ENCODE measurements around the gene USP43. TPM values are rescaled to one million over a fixed set of nuclear protein-coding genes. Genes with fewer than 3 reads are reported as not detected.

The USP43 gene
- total RNA-seq, 2 experiments from 2014 or later = 0.08 to 0.17 TPM

- Histone ChIP-seq H3K4me3 (ENCODE audit: low read length) (no peak overlapping the region), H3K4me1 (ENCODE audit: insufficient read depth, low read length) (no peaks in the 10 kb centered on the region), H3K36me3 (ENCODE audit: insufficient read depth, low read length) (no peaks in the 10 kb centered on the region), H3K9me3 (ENCODE audit: control insufficient read depth in 1 of 2, insufficient read depth in 1 of 2, low read length in 2 of 2) (peaks cover 0 to 6% of the 10 kb centered on the region in 2 experiments), H3K27ac (ENCODE audit: low read depth in 1 of 2, low read length in 2 of 2) (no peak overlapping the region), H3K27me3 (ENCODE audit: control insufficient read depth in 1 of 2, insufficient read depth in 2 of 2, low read length in 2 of 2) (no peaks in the 10 kb centered on the region)
- no peaks in the 10 kb centered on the region for H3K9me3 Mint-ChIP-seq
- no peak overlapping the region for H3K4me3 Mint-ChIP-seq
- no peaks in the 10 kb centered on the region for H3K36me3 Mint-ChIP-seq (ENCODE audit: low read depth)
- ATAC-seq (ENCODE audit: poor library complexity) (no peak), DNase-seq (no peak)
- CTCF ChIA-PET = no interaction called here
- no peak overlapping the region for H3K27ac Mint-ChIP-seq
- TF ChIP-seq CTCF (IDR thresholded peaks at IDR 0.05) = no peak
- intact Hi-C loops (cut with DNase I, micrococcal nuclease) = no loop called here
- POLR2A ChIA-PET = no interaction called here
- H3K27me3 Mint-ChIP-seq = no peaks in the 10 kb centered on the region
- no peaks in the 10 kb centered on the region for H3K4me1 Mint-ChIP-seq (ENCODE audit: low read depth)
Observed at GRCh38 chr17:9705745-9706144, 60.4 kb downstream of the USP43 start.

- H3K4me1 Mint-ChIP-seq (ENCODE audit: low read depth) = no peaks in the 10 kb centered on the region
- no peak overlapping the region for H3K4me3 Mint-ChIP-seq
- H3K27me3 Mint-ChIP-seq = no peaks in the 10 kb centered on the region
- H3K27ac Mint-ChIP-seq = no peak overlapping the region
- Histone ChIP-seq H3K27ac (ENCODE audit: low read depth in 1 of 2, low read length in 2 of 2) (no peak overlapping the region), H3K4me1 (ENCODE audit: insufficient read depth, low read length) (no peaks in the 10 kb centered on the region), H3K36me3 (ENCODE audit: insufficient read depth, low read length) (no peaks in the 10 kb centered on the region), H3K9me3 (ENCODE audit: control insufficient read depth in 1 of 2, insufficient read depth in 1 of 2, low read length in 2 of 2) (no peaks in the 10 kb centered on the region), H3K4me3 (ENCODE audit: low read length) (no peak overlapping the region), H3K27me3 (ENCODE audit: control insufficient read depth in 1 of 2, insufficient read depth in 2 of 2, low read length in 2 of 2) (no peaks in the 10 kb centered on the region)
- no peaks in the 10 kb centered on the region for H3K9me3 Mint-ChIP-seq
- intact Hi-C loops (cut with DNase I, micrococcal nuclease) = no loop called here
- no peak for DNase-seq
- ATAC-seq (ENCODE audit: poor library complexity) = no peak
- no peaks in the 10 kb centered on the region for H3K36me3 Mint-ChIP-seq (ENCODE audit: low read depth)
- ChIA-PET POLR2A (no interaction called here), CTCF (no interaction called here)
- TF ChIP-seq CTCF (IDR thresholded peaks at IDR 0.05) = no peak
Observed at GRCh38 chr17:9707948-9708347, 62.6 kb downstream of the USP43 start.

GRCh38 chr17:9714801-9715200 lies 69.5 kb downstream of the USP43 start:
- H3K4me3 Mint-ChIP-seq = no peak overlapping the region
- no peaks in the 10 kb centered on the region for H3K4me1 Mint-ChIP-seq (ENCODE audit: low read depth)
- H3K27ac Mint-ChIP-seq = no peak overlapping the region
- no peaks in the 10 kb centered on the region for H3K4me1 ChIP-seq (ENCODE audit: insufficient read depth, low read length)
- TF ChIP-seq CTCF (IDR thresholded peaks at IDR 0.05) = no peak
- H3K27ac ChIP-seq (ENCODE audit: low read depth in 1 of 2, low read length in 2 of 2) = no peak overlapping the region
- no peaks in the 10 kb centered on the region for H3K36me3 Mint-ChIP-seq (ENCODE audit: low read depth)
- no peaks in the 10 kb centered on the region for H3K9me3 Mint-ChIP-seq
- no peak for DNase-seq
- intact Hi-C loops (cut with DNase I, micrococcal nuclease) = no loop called here
- POLR2A ChIA-PET = no interaction called here
- CTCF ChIA-PET = no interaction called here
- H3K36me3 ChIP-seq (ENCODE audit: insufficient read depth, low read length) = no peaks in the 10 kb centered on the region
- H3K27me3 Mint-ChIP-seq = no peaks in the 10 kb centered on the region
- no peak for ATAC-seq (ENCODE audit: poor library complexity)
- no peak overlapping the region for H3K4me3 ChIP-seq (ENCODE audit: low read length)
- no peaks in the 10 kb centered on the region for H3K27me3 ChIP-seq (ENCODE audit: control insufficient read depth in 1 of 2, insufficient read depth in 2 of 2, low read length in 2 of 2)
- no peaks in the 10 kb centered on the region for H3K9me3 ChIP-seq (ENCODE audit: control insufficient read depth in 1 of 2, insufficient read depth in 1 of 2, low read length in 2 of 2)
